WI38 (cell line): Measurements from ENCODE around the gene VRK3.
A peak's percentile ranks its signal among the peaks of the same experiment; 100 is the strongest.

Experiments used
- H3K4me3 ChIP-seq: 2 replicates; pipeline ENCODE4 v1.5.1; 2011; ENCODE audit warnings: low read depth, mild to moderate bottlenecking, control low read depth, low read length
- CTCF ChIP-seq: IDR thresholded peaks from 2 replicates; pipeline ENCODE4 v1.5.1; 2012; ENCODE audit warnings: low read depth, mild to moderate bottlenecking, control low read depth, low read length

Gene VRK3

GRCh38 chr19:49987159-49987698 lies 37.9 kb downstream of the VRK3 start:
- TF ChIP-seq CTCF = no peak
- no peak overlapping the region for H3K4me3 ChIP-seq

GRCh38 chr19:49986354-49986753 lies 38.8 kb downstream of the VRK3 start:
- H3K4me3 ChIP-seq = no peak overlapping the region
- no peak for TF ChIP-seq CTCF

GRCh38 chr19:49985871-49986270 lies 39.3 kb downstream of the VRK3 start:
- no peak for TF ChIP-seq CTCF
- no peak overlapping the region for H3K4me3 ChIP-seq

- no peak overlapping the region for H3K4me3 ChIP-seq
- TF ChIP-seq CTCF = no peak
These were observed 40.7 kb downstream of the VRK3 start for GRCh38 chr19:49984491-49984890.

- peak; percentile 90 for TF ChIP-seq CTCF
- H3K4me3 ChIP-seq = no peak overlapping the region
These were observed 41.4 kb downstream of the VRK3 start for GRCh38 chr19:49983645-49984229.

- no peak overlapping the region for H3K4me3 ChIP-seq
- no peak for TF ChIP-seq CTCF
These were observed 43.3 kb downstream of the VRK3 start for GRCh38 chr19:49981603-49982593.

GRCh38 chr19:49978324-49978723 lies 46.8 kb downstream of the VRK3 start:
- TF ChIP-seq CTCF = no peak
- H3K4me3 ChIP-seq = no peak overlapping the region
